ENCODE measurements around the gene COX15.

The COX15 gene

GRCh38 chr10:99730026-99730425, 1.9 kb downstream of the COX15 start:
- H3K27ac ChIP-seq (ENCODE audit: low read depth, low read length), result no peak overlapping the region
- no peaks in the 10 kb centered on the region for H3F3A ChIP-seq (ENCODE audit: control insufficient read depth, insufficient read depth)
- peaks cover 56% of the 10 kb centered on the region for H3K79me2 ChIP-seq (ENCODE audit: control insufficient read depth, low read length)
- H3K4me2 ChIP-seq (ENCODE audit: low read length), result 0 out of 2 replicates have a peak overlapping the region, but pooled peaks have one; percentile 86
- H3K4me1 ChIP-seq (ENCODE audit: control insufficient read depth, low read length), result peaks cover 19% of the 10 kb centered on the region
- no peaks in the 10 kb centered on the region for H3K9me2 ChIP-seq (replicated peaks; ENCODE audit: control insufficient read depth, low read length)
- H3K9me3 ChIP-seq (ENCODE audit: control insufficient read depth, insufficient read depth, low read length), result no peaks in the 10 kb centered on the region
- H3K4me3 ChIP-seq (ENCODE audit: low read length), result no peak overlapping the region
- H3K27me3 ChIP-seq (ENCODE audit: control insufficient read depth, low read length), result no peaks in the 10 kb centered on the region
- peaks cover 68% of the 10 kb centered on the region for H3K36me3 ChIP-seq (ENCODE audit: control insufficient read depth, low read length)
- no peak for TF ChIP-seq EZH2phosphoT487 (IDR thresholded peaks at IDR 0.05; ENCODE audit: borderline replicate concordance, low read length)
- TF ChIP-seq, protein P1, sequence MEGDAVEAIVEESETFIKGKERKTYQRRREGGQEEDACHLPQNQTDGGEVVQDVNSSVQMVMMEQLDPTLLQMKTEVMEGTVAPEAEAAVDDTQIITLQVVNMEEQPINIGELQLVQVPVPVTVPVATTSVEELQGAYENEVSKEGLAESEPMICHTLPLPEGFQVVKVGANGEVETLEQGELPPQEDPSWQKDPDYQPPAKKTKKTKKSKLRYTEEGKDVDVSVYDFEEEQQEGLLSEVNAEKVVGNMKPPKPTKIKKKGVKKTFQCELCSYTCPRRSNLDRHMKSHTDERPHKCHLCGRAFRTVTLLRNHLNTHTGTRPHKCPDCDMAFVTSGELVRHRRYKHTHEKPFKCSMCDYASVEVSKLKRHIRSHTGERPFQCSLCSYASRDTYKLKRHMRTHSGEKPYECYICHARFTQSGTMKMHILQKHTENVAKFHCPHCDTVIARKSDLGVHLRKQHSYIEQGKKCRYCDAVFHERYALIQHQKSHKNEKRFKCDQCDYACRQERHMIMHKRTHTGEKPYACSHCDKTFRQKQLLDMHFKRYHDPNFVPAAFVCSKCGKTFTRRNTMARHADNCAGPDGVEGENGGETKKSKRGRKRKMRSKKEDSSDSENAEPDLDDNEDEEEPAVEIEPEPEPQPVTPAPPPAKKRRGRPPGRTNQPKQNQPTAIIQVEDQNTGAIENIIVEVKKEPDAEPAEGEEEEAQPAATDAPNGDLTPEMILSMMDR (IDR thresholded peaks at IDR 0.05; ENCODE audit: low read depth, low read length, poor library complexity, severe bottlenecking), result no peak
- no peaks in the 10 kb centered on the region for H4K20me1 ChIP-seq (ENCODE audit: control insufficient read depth, insufficient read depth, low read depth, low read length)

DNA sequence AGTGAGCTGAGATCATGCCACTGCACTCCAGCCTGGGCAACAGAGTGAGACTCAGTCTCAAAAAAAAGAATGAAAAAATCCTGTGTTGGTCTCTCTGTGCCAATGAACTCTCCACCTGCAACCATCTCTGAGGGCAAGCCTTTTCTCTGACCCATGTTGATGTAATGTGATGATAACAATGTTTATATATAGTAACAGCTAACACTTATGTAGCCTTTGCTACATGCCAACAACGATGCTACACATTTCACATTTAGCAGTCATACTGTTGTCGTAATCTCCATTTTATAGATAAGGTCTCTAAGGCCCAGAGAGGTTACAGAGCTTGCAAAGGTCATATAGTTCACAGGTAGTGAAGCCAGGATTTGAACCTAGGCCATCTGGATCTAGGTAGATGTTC, 11.5 kb downstream of the COX15 start:
- H3K27ac ChIP-seq (ENCODE audit: low read depth, low read length), result no peak overlapping the region
- no peaks in the 10 kb centered on the region for H3K9me3 ChIP-seq (ENCODE audit: control insufficient read depth, insufficient read depth, low read length)
- no peaks in the 10 kb centered on the region for H3K79me2 ChIP-seq (ENCODE audit: control insufficient read depth, low read length)
- H3K27me3 ChIP-seq (ENCODE audit: control insufficient read depth, low read length), result no peaks in the 10 kb centered on the region
- TF ChIP-seq, protein P1 (IDR thresholded peaks at IDR 0.05; ENCODE audit: low read depth, low read length, poor library complexity, severe bottlenecking), result no peak
- TF ChIP-seq EZH2phosphoT487 (IDR thresholded peaks at IDR 0.05; ENCODE audit: borderline replicate concordance, low read length), result no peak
- H3K36me3 ChIP-seq (ENCODE audit: control insufficient read depth, low read length), result peaks cover 72% of the 10 kb centered on the region
- no peak overlapping the region for H3K4me3 ChIP-seq (ENCODE audit: low read length)
- H3K4me1 ChIP-seq (ENCODE audit: control insufficient read depth, low read length), result no peaks in the 10 kb centered on the region
- no peak overlapping the region for H3K4me2 ChIP-seq (ENCODE audit: low read length)
- H3K9me2 ChIP-seq (replicated peaks; ENCODE audit: control insufficient read depth, low read length), result no peaks in the 10 kb centered on the region
- H4K20me1 ChIP-seq (ENCODE audit: control insufficient read depth, insufficient read depth, low read depth, low read length), result no peaks in the 10 kb centered on the region
- H3F3A ChIP-seq (ENCODE audit: control insufficient read depth, insufficient read depth), result no peaks in the 10 kb centered on the region

- Histone ChIP-seq H3K79me2 (ENCODE audit: control insufficient read depth, low read length) (no peaks in the 10 kb centered on the region), H3F3A (ENCODE audit: control insufficient read depth, insufficient read depth) (no peaks in the 10 kb centered on the region), H3K36me3 (ENCODE audit: control insufficient read depth, low read length) (peaks cover 66% of the 10 kb centered on the region), H3K27me3 (ENCODE audit: control insufficient read depth, low read length) (no peaks in the 10 kb centered on the region), H3K4me2 (ENCODE audit: low read length) (no peak overlapping the region), H3K27ac (ENCODE audit: low read depth, low read length) (no peak overlapping the region), H3K9me3 (ENCODE audit: control insufficient read depth, insufficient read depth, low read length) (no peaks in the 10 kb centered on the region), H3K4me3 (ENCODE audit: low read length) (no peak overlapping the region), H3K4me1 (ENCODE audit: control insufficient read depth, low read length) (no peaks in the 10 kb centered on the region), H3K9me2 (replicated peaks; ENCODE audit: control insufficient read depth, low read length) (no peaks in the 10 kb centered on the region), H4K20me1 (ENCODE audit: control insufficient read depth, insufficient read depth, low read depth, low read length) (no peaks in the 10 kb centered on the region)
- TF ChIP-seq, protein P1 (IDR thresholded peaks at IDR 0.05; ENCODE audit: low read depth, low read length, poor library complexity, severe bottlenecking), result no peak
- TF ChIP-seq EZH2phosphoT487 (IDR thresholded peaks at IDR 0.05; ENCODE audit: borderline replicate concordance, low read length), result no peak
Measured at GRCh38 chr10:99714446-99714845, 17.5 kb downstream of the COX15 start.

Data from DOHH2 (cell line).